H1 (cell line): ENCODE data around the gene PCID2. TPM values are rescaled to one million over a fixed set of nuclear protein-coding genes. Genes with fewer than 3 reads are reported as not detected.

Experiments used
- CTCF ChIA-PET: fragments of 300-600 bp; sonication (Branson Sonifier 250); formaldehyde crosslinking; loops from one replicate; lab custom pipeline; 2021; ENCODE audit not compliant: partially characterized antibody; lab: Charles Lee
- POLR2A ChIA-PET: fragments of 300-600 bp; sonication (Branson Sonifier 250); formaldehyde crosslinking; loops from one replicate; lab custom pipeline; 2021; ENCODE audit warnings: inconsistent platforms; ENCODE audit not compliant: partially characterized antibody; lab: Charles Lee
- DNase-seq, 2 experiments: peaks; one replicate each; pipeline versions ENCODE4 v3.0.0 to v3.0.0-alpha.2; 2010 to 2022; ENCODE audit warnings: low spot score in 2 of 2, low read depth in 1 of 2, mixed read lengths in 1 of 2
- FAIRE-seq: peaks from 2 replicates; lab custom pipeline; 2011; peaks lifted over from hg19 to GRCh38; lab: Jason Lieb, UNC
- H2AFZ ChIP-seq: 2 replicates; pipeline ENCODE4 v1.8.1; 2012; ENCODE audit warnings: low read length, inconsistent platforms
- H2AK5ac ChIP-seq: 2 replicates; pipeline ENCODE4 v1.6.1; 2013; ENCODE audit warnings: low read depth, low read length
- H2BK120ac ChIP-seq: replicated peaks from 2 replicates; pipeline ENCODE3; 2013; ENCODE audit warnings: low read depth, low read length, inconsistent platforms
- H2BK12ac ChIP-seq: 2 replicates; pipeline ENCODE4 v1.6.1; 2013; ENCODE audit warnings: low read depth, low read length
- H2BK15ac ChIP-seq: 2 replicates; pipeline ENCODE4 v1.6.1; 2013; ENCODE audit warnings: low read length
- H2BK20ac ChIP-seq: 2 replicates; pipeline ENCODE4 v1.6.1; 2013; ENCODE audit warnings: low read length
- H2BK5ac ChIP-seq: 2 replicates; pipeline ENCODE4 v1.6.1; 2013; ENCODE audit warnings: low read depth, low read length
- H3K14ac ChIP-seq: 2 replicates; pipeline ENCODE4 v1.6.1; 2013; ENCODE audit warnings: inconsistent platforms; ENCODE audit not compliant: insufficient read length
- H3K18ac ChIP-seq: 2 replicates; pipeline ENCODE4 v1.6.1; 2013; ENCODE audit warnings: low read length; ENCODE audit errors: extremely low read depth
- H3K23ac ChIP-seq: 2 replicates; pipeline ENCODE4 v1.6.1; 2013; ENCODE audit warnings: inconsistent platforms; ENCODE audit not compliant: insufficient read length
- H3K23me2 ChIP-seq: 2 replicates; pipeline ENCODE4 v1.6.1; 2013; ENCODE audit warnings: low read depth, low read length
- H3K27ac ChIP-seq: 2 replicates; pipeline ENCODE4 v1.6.1; 2011; ENCODE audit warnings: low read depth, low read length, inconsistent platforms
- H3K27me3 ChIP-seq, 4 experiments: replicated peaks in 1 of 4; 1 replicate in 1 of 4; 2 replicates in 3 of 4; pipeline versions ENCODE4 v1.6.1 to v1.8.1; 2011 to 2013; ENCODE audit warnings: low read length in 3 of 4, mild to moderate bottlenecking in 3 of 4, inconsistent platforms in 2 of 4, mixed read lengths in 2 of 4, moderate library complexity in 1 of 4; ENCODE audit not compliant: control insufficient read depth in 3 of 4, insufficient read depth in 3 of 4; ENCODE audit errors: extremely low read depth in 1 of 4
- H3K36me3 ChIP-seq, 4 experiments: 2 replicates each; pipeline versions ENCODE4 v1.6.1 to v1.8.1; 2011 to 2013; ENCODE audit warnings: mild to moderate bottlenecking in 4 of 4, low read length in 3 of 4, moderate library complexity in 2 of 4, control low read depth in 1 of 4, inconsistent platforms in 1 of 4; ENCODE audit not compliant: insufficient read depth in 4 of 4, control insufficient read depth in 2 of 4
- H3K4ac ChIP-seq: replicated peaks from 2 replicates; pipeline ENCODE3; 2013; ENCODE audit warnings: low read length, low read depth, mixed read lengths, inconsistent platforms; ENCODE audit not compliant: insufficient read length
- H3K4me1 ChIP-seq, 4 experiments: replicated peaks in 1 of 4; 1 replicate in 1 of 4; 2 replicates in 3 of 4; pipeline versions ENCODE4 v1.6.1 to v1.8.1; 2011 to 2013; ENCODE audit warnings: low read length in 3 of 4, inconsistent platforms in 2 of 4, mixed read lengths in 1 of 4; ENCODE audit not compliant: insufficient read depth in 4 of 4, control insufficient read depth in 3 of 4
- H3K4me2 ChIP-seq, 2 experiments: 2 replicates each; pipeline versions ENCODE4 v1.6.1 to v1.8.1; 2011 to 2013; ENCODE audit warnings: low read depth in 2 of 2, low read length in 2 of 2, control low read depth in 1 of 2, inconsistent platforms in 1 of 2, mild to moderate bottlenecking in 1 of 2; ENCODE audit not compliant: insufficient read depth in 1 of 2
- H3K4me3 ChIP-seq, 4 experiments: fragments of 200-600, 300-600 bp in 1 of 4; sonication (generic), shearing (Covaris generic), sonication (Bioruptor Twin) in 1 of 4; 2 replicates each; pipeline versions ENCODE4 v1.5.1 to v1.8.1; 2011 to 2016; ENCODE audit warnings: low read length in 4 of 4, low read depth in 3 of 4, control low read depth in 2 of 4, inconsistent platforms in 2 of 4, mild to moderate bottlenecking in 2 of 4, mixed read lengths in 1 of 4, moderate library complexity in 1 of 4; ENCODE audit not compliant: insufficient read depth in 2 of 4; ENCODE audit errors: extremely low read depth in 1 of 4
- H3K56ac ChIP-seq: replicated peaks from 2 replicates; pipeline ENCODE3; 2013; ENCODE audit warnings: low read depth, mild to moderate bottlenecking, mixed read lengths, low read length, inconsistent platforms; ENCODE audit not compliant: insufficient read length
- H3K79me1 ChIP-seq: 2 replicates; pipeline ENCODE4 v1.6.1; 2013; ENCODE audit warnings: low read depth, low read length, control low read depth
- H3K79me2 ChIP-seq, 2 experiments: 2 replicates each; pipeline versions ENCODE4 v1.6.1 to v1.8.1; 2012 to 2013; ENCODE audit warnings: low read length in 2 of 2, mild to moderate bottlenecking in 2 of 2, inconsistent platforms in 1 of 2; ENCODE audit not compliant: insufficient read depth in 2 of 2, control insufficient read depth in 1 of 2
- H3K9ac ChIP-seq, 4 experiments: replicated peaks in 1 of 4; 1 replicate in 1 of 4; 2 replicates in 3 of 4; pipeline versions ENCODE4 v1.6.1 to v1.8.1; 2011 to 2013; ENCODE audit warnings: low read depth in 3 of 4, low read length in 3 of 4, control low read depth in 2 of 4, mild to moderate bottlenecking in 2 of 4, moderate library complexity in 2 of 4, inconsistent platforms in 1 of 4; ENCODE audit errors: extremely low read depth in 1 of 4
- H3K9me3 ChIP-seq, 2 experiments: 2 replicates each; pipeline versions ENCODE4 v1.6.1 to v1.8.1; 2012 to 2013; ENCODE audit warnings: mild to moderate bottlenecking in 2 of 2, moderate library complexity in 2 of 2, control low read depth in 1 of 2, inconsistent platforms in 1 of 2, low read depth in 1 of 2, low read length in 1 of 2, mixed read lengths in 1 of 2; ENCODE audit not compliant: insufficient read depth in 2 of 2
- H4K20me1 ChIP-seq, 2 experiments: replicated peaks in 1 of 2; 2 replicates each; pipeline versions ENCODE3 to v1.8.1; 2011 to 2013; ENCODE audit warnings: inconsistent platforms in 2 of 2, low read length in 2 of 2, mild to moderate bottlenecking in 1 of 2; ENCODE audit not compliant: insufficient read depth in 2 of 2, control insufficient read depth in 1 of 2
- H4K5ac ChIP-seq: 2 replicates; pipeline ENCODE4 v1.6.1; 2013; ENCODE audit warnings: low read length, low read depth, mixed read lengths, inconsistent platforms; ENCODE audit not compliant: insufficient read length
- H4K8ac ChIP-seq: 2 replicates; pipeline ENCODE4 v1.8.0; 2013; ENCODE audit warnings: mild to moderate bottlenecking, moderate library complexity, low read length, inconsistent platforms; ENCODE audit not compliant: insufficient read depth; ENCODE audit errors: extremely low read depth
- H4K91ac ChIP-seq: replicated peaks from 2 replicates; pipeline ENCODE3; 2013; ENCODE audit warnings: low read length, mixed read lengths, inconsistent platforms; ENCODE audit not compliant: insufficient read length
- ATF2 ChIP-seq: IDR thresholded peaks from 2 replicates; pipeline ENCODE4 v1.6.1; 2012; ENCODE audit warnings: low read length, inconsistent platforms
- BACH1 ChIP-seq: IDR thresholded peaks from 2 replicates; pipeline ENCODE4 v1.6.1; 2012; ENCODE audit warnings: low read length, improper control_type of control experiment
- CTBP2 ChIP-seq: IDR thresholded peaks from 2 replicates; pipeline ENCODE4 v1.7.0; 2011; ENCODE audit warnings: borderline replicate concordance, mild to moderate bottlenecking, moderate library complexity, mixed read lengths, low read length; ENCODE audit not compliant: insufficient read depth, insufficient read length
- POU5F1 ChIP-seq: IDR thresholded peaks from 2 replicates; pipeline ENCODE4 v1.6.1; 2011; ENCODE audit warnings: low read depth, mild to moderate bottlenecking, low read length, moderate library complexity
- TCF12 ChIP-seq: IDR thresholded peaks from 2 replicates; pipeline ENCODE4 v1.6.1; 2011; ENCODE audit warnings: low read depth, mild to moderate bottlenecking, low read length
- WGBS, 2 experiments: shearing (Covaris generic) in 1 of 2; methylation state at CpG; one replicate each; pipeline versions ENCODE4 v1.1.6 to v1.1.7; 2013 to 2015; ENCODE audit warnings: low lambda C conversion rate in 2 of 2, mixed read lengths in 2 of 2, inconsistent platforms in 1 of 2, low coverage in 1 of 2, missing lambda C conversion rate in 1 of 2; ENCODE audit not compliant: insufficient replicate concordance in 2 of 2, insufficient coverage in 1 of 2, insufficient read length in 1 of 2; ENCODE audit errors: extremely low coverage in 1 of 2, missing lambda C conversion rate in 1 of 2; 5-methylcytosine and 5-hydroxymethylcytosine counted together
- polyA plus RNA-seq, 7 experiments: library from polyadenylated mRNA; depleted of rRNA in 3 of 7; stranded (reverse) in 5 of 7; unstranded in 2 of 7; fragments of >200 nt in 5 of 7; fragments of 200-250 nt in 2 of 7; gene quantifications; 1 replicate in 5 of 7; 2 replicates in 1 of 7; 4 replicates in 1 of 7; pipeline versions ENCODE4 v1.2.1 to v1.2.3, GENCODE V29; 2011 to 2013; ENCODE audit warnings: missing spikeins in 2 of 7, mixed read lengths in 2 of 7
- total RNA-seq: library from RNA; stranded (reverse); fragmentation: NEBNext Ultra II Directional; extraction: Animal tissue kit (Norgen Biotek cat#: 25700); gene quantifications from 2 replicates; pipeline ENCODE4 v1.2.1, GENCODE V29; 2021

PCID2 gene
- total and polyA plus RNA-seq, 2 of the 8 experiments (the other 6 are each of a cell fraction or from before 2014, with no cell fraction given), result 72.4 to 72.8 TPM

GRCh38 chr13:113231306-113232207 is 23.1 kb upstream of the PCID2 start:
- no peak overlapping the region for H3K9ac ChIP-seq
- no peak overlapping the region for H3K14ac ChIP-seq
- H2BK120ac ChIP-seq, result no peak overlapping the region
- no peaks in the 10 kb centered on the region; the same call in 1 of the 2 replicates for H3K79me1 ChIP-seq
- no peak overlapping the region for H3K4me2 ChIP-seq
- H3K23ac ChIP-seq, result no peak overlapping the region
- no peak for FAIRE-seq
- no peak overlapping the region for H2BK5ac ChIP-seq
- H2BK12ac ChIP-seq, result no peak overlapping the region
- H3K23me2 ChIP-seq, result no peaks in the 10 kb centered on the region; the same call in 1 of the 2 replicates
- no peak overlapping the region for H4K91ac ChIP-seq
- peaks cover 0 to 2% of the 10 kb centered on the region in 2 experiments; a peak in 1 of 4 replicates for H3K79me2 ChIP-seq
- no peaks in the 10 kb centered on the region for H3K27me3 ChIP-seq
- peaks cover 15 to 59% (median 37%) of the 10 kb centered on the region in 4 experiments; a peak in 7 of 8 replicates for H3K36me3 ChIP-seq
- POLR2A ChIA-PET, result interaction anchor here (0.6 to 1.7 kb wide), 5 partner anchors 20 to 91 kb away, joined by 3 read pairs; no protein-coding TSS in a partner anchor
- CTCF ChIA-PET, result no interaction called here
- H3K9me3 ChIP-seq, result no peaks in the 10 kb centered on the region
- no peaks in the 10 kb centered on the region for H3K4me1 ChIP-seq
- no peak overlapping the region for H2BK15ac ChIP-seq
- H3K27ac ChIP-seq, result no peak overlapping the region
- 85% methylated on average over 13 of the region's 14 CpGs; no CpG with 5 or more reads in 1 of the 2 experiments for WGBS, 2 experiments
- H3K4ac ChIP-seq, result no peak overlapping the region
- no peak overlapping the region for H4K5ac ChIP-seq
- no peak for DNase-seq
- no peak overlapping the region for H3K4me3 ChIP-seq
- H2AK5ac ChIP-seq, result no peak overlapping the region
- no peak overlapping the region for H4K8ac ChIP-seq
- H4K20me1 ChIP-seq, result peaks cover 10 to 16% of the 10 kb centered on the region in 2 experiments
- H2AFZ ChIP-seq, result no peak overlapping the region
- no peak overlapping the region for H3K56ac ChIP-seq
- H2BK20ac ChIP-seq, result no peak overlapping the region
- H3K18ac ChIP-seq, result no peak overlapping the region
- TF ChIP-seq ATF2 (no peak), POU5F1 (no peak), BACH1 (no peak), CTBP2 (no peak), TCF12 (no peak)
